NCI-H446 (cell line): ENCODE measurements around the gene MAFB.

ENCODE experiments used
- DNase-seq, 2 experiments: peaks; one replicate each; lab custom pipeline; 2025; lab: John Stamatoyannopoulos, UW

MAFB gene

GRCh38 chr20:40682104-40682981 is 6.7 kb downstream of the MAFB start:
- DNase-seq = no peak

- no peak for DNase-seq
These were observed 7.4 kb downstream of the MAFB start for GRCh38 chr20:40681684-40682083.

GRCh38 chr20:40681165-40681564 is 7.9 kb downstream of the MAFB start:
- DNase-seq = no peak

- DNase-seq = no peak
These were observed 8.7 kb downstream of the MAFB start for GRCh38 chr20:40680161-40680959.

GRCh38 chr20:40679184-40679583 is 9.9 kb downstream of the MAFB start:
- no peak for DNase-seq

GRCh38 chr20:40678286-40678875 is 10.7 kb downstream of the MAFB start:
- no peak for DNase-seq

GRCh38 chr20:40677343-40677924 is 11.6 kb downstream of the MAFB start:
- no peak for DNase-seq

- DNase-seq = no peak
These were observed 12.4 kb downstream of the MAFB start for GRCh38 chr20:40676491-40677269.

- no peak for DNase-seq
These were observed 13.3 kb downstream of the MAFB start for GRCh38 chr20:40675599-40676221.

- no peak for DNase-seq
These were observed 15.6 kb downstream of the MAFB start for GRCh38 chr20:40673442-40673841.

- DNase-seq = no peak
These were observed 16.9 kb downstream of the MAFB start for GRCh38 chr20:40672095-40672494.

- DNase-seq = no peak
These were observed 18.8 kb downstream of the MAFB start for GRCh38 chr20:40670253-40670652.

GRCh38 chr20:40669692-40670091 is 19.3 kb downstream of the MAFB start:
- DNase-seq = peak in 1 of 2 experiments; percentile 44

GRCh38 chr20:40668449-40669228 is 20.4 kb downstream of the MAFB start:
- DNase-seq = no peak

- no peak for DNase-seq
These were observed 21.5 kb downstream of the MAFB start for GRCh38 chr20:40667503-40667902.

GRCh38 chr20:40666336-40666735 is 22.7 kb downstream of the MAFB start:
- DNase-seq = no peak

GRCh38 chr20:40664891-40665290 is 24.1 kb downstream of the MAFB start:
- DNase-seq = no peak

- no peak for DNase-seq
These were observed 24.8 kb downstream of the MAFB start for GRCh38 chr20:40663991-40664880.

- no peak for DNase-seq
These were observed 25.7 kb downstream of the MAFB start for GRCh38 chr20:40663304-40663790.
